ENCODE measurements around the gene EFCAB5.
"Not testable (repeated sequence)": the region's sequence is repeated elsewhere in the genome, so short reads cannot be mapped to it uniquely, and the experiment has no call there.

Gene EFCAB5

DNA sequence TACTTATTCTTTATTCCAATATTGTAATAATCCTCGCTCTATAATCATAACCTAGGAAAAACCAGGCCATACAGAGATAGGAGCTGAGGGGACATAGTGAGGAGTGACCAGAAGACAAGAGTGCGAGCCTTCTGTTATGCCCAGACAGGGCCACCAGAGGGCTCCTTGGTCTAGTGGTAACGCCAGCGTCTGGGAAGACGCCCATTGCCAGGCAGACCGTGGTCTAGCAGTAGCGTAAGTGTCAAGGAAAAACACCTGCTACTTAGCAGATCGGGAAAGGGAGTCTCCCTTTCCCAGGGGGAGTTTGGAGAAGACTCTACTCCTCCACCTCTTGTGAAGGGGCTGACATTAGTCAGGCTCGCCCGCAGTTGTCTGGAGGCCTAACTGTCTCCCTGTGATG lies 70.5 kb downstream of the EFCAB5 start:
- H3K36me3 Mint-ChIP-seq (ENCODE audit: low read depth); H3K4me1 Mint-ChIP-seq (ENCODE audit: low read depth): not testable (repeated sequence)

DNA sequence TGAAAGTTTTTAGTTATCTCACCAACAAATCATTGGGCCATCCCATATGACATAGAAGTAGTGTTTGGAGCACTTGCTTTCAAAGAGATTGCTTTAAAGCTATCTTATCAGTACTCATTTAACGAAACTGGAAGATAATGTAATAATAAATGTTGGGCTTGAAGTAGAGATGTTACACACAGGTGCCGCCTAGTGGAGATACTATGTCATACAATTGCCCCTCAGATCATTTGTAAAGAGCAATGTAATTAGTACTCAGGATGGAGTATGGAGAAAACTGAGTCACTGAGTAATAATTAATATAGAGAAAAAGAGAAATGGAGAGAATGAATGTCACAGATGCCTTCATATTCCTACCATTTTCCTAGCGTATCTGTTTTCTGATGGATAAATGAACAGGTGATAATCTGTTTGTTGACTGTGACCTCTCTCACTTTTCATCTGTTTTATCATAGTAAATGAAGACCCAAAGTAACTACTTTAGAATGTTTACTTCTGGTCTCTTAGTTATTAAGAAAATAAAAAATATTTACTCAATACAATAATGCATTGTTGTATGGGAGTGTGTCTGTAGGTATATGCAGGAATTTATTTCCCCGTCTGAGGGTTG lies 80.4 kb downstream of the EFCAB5 start:
- H3K4me1 Mint-ChIP-seq (ENCODE audit: low read depth) = no peaks in the 10 kb centered on the region
- H3K9me3 Mint-ChIP-seq = no peaks in the 10 kb centered on the region
- H3K36me3 Mint-ChIP-seq (ENCODE audit: low read depth) = no peaks in the 10 kb centered on the region
- H3K4me3 Mint-ChIP-seq = no peak overlapping the region
- H3K27me3 Mint-ChIP-seq (ENCODE audit: low read depth) = peaks cover 10% of the 10 kb centered on the region
- no peak overlapping the region for H3K27ac Mint-ChIP-seq

More for the DNA sequence above, 70.5 kb downstream of the EFCAB5 start:
- H3K4me3 Mint-ChIP-seq, H3K9me3 Mint-ChIP-seq, H3K27ac Mint-ChIP-seq: not testable (repeated sequence)
- H3K27me3 Mint-ChIP-seq (ENCODE audit: low read depth) = peaks cover 31% of the 10 kb centered on the region

DNA sequence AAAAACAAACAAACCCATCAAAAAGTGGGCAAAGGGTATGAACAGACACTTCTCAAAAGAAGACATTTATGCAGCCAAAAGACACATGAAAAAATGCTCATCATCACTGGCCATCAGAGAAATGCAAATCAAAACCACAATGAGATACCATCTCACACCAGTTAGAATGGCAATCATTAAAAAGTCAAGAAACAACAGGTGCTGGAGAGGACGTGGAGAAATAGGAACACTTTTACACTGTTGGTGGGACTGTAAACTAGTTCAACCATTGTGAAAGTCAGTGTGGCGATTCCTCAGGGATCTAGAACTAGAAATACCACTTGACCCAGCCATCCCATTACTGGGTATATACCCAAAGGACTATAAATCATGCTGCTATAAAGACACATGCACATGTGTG lies 83.9 kb downstream of the EFCAB5 start:
- not testable (repeated sequence) for H3K27me3 Mint-ChIP-seq (ENCODE audit: low read depth)

DNA sequence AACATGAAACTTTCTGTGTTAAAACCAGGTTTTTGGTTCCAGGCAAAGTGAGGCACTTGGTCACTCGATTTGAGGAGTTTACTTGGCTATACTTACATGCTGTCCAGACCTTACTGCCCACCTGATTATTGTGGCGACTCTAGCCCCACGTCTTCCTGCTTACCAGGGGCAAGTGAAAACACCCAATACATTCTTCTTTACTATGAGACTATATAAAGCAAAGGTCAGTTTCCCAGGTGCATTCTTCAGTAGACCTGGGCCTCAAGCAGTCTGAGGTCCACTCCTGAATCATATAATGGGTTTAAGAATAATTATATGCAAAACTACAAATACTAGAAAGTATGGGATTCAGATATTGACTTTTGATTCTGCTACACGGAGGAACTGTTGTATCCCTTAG lies 86.2 kb downstream of the EFCAB5 start:
- Mint-ChIP-seq H3K9me3 (no peaks in the 10 kb centered on the region), H3K4me3 (no peak overlapping the region), H3K36me3 (ENCODE audit: low read depth) (no peaks in the 10 kb centered on the region), H3K27me3 (ENCODE audit: low read depth) (peaks cover 5% of the 10 kb centered on the region), H3K27ac (no peak overlapping the region), H3K4me1 (ENCODE audit: low read depth) (no peaks in the 10 kb centered on the region)

More for the DNA sequence above, 83.9 kb downstream of the EFCAB5 start:
- not testable (repeated sequence) for H3K4me1 Mint-ChIP-seq (ENCODE audit: low read depth); H3K27ac Mint-ChIP-seq; H3K4me3 Mint-ChIP-seq; H3K9me3 Mint-ChIP-seq; H3K36me3 Mint-ChIP-seq (ENCODE audit: low read depth)

DNA sequence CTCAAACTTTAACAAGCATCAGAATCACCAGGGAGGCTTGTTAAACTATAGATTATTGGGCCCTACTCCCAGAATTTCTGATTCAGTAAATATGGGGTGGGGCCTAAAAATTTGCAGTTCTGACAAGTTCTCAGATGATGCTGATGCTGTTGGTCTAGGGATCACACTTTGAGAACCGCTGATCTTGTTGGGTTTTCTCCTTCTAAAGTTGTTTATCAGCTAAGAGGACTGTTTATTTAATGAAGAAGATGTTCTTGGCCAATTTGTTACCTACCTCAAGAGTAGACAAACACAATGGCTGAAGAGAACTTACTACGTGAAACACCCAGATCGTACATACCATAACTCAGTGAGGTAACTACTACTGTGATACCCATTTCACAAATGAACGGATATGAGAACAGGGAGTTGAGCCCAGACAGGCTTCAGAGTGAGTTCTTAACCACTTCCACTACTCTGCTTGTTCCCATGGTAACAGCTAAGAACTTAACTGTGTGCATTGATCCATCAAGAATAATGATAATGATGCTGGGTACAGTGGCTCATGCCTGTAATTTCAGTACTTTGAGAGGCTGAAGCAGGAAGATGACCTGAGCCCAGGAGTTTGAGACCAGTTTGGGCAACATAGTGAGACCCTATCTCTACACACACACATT lies 89.9 kb downstream of the EFCAB5 start:
- Mint-ChIP-seq H3K4me3 (no peak overlapping the region), H3K9me3 (no peaks in the 10 kb centered on the region)

DNA sequence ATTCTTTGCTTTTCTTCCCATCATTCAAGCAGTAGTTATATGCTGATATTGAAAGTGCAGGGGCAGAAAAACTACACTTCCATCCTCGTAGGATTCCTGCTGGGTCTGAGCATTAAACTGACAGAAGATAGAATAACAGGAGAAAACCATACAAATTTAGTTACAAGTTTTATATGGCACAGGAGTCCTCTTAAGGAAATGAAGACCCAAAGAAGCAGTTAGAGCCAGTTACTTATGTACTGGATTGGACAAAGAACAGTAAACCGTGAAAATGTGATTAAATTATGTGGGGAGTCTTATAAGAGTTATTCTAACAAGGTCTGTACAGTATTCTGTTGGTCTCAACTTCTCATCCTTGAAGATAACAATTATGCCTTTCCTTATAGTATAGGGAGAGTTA lies 93.9 kb downstream of the EFCAB5 start:
- H3K27me3 Mint-ChIP-seq (ENCODE audit: low read depth) = peaks cover 11% of the 10 kb centered on the region
- no peaks in the 10 kb centered on the region for H3K4me1 Mint-ChIP-seq (ENCODE audit: low read depth)
- H3K27ac Mint-ChIP-seq = no peak overlapping the region
- peaks cover 3% of the 10 kb centered on the region for H3K9me3 Mint-ChIP-seq
- no peak overlapping the region for H3K4me3 Mint-ChIP-seq
- H3K36me3 Mint-ChIP-seq (ENCODE audit: low read depth) = peaks cover 1% of the 10 kb centered on the region

More for the DNA sequence above, 89.9 kb downstream of the EFCAB5 start:
- Mint-ChIP-seq H3K4me1 (ENCODE audit: low read depth) (no peaks in the 10 kb centered on the region), H3K27ac (no peak overlapping the region), H3K36me3 (ENCODE audit: low read depth) (no peaks in the 10 kb centered on the region), H3K27me3 (ENCODE audit: low read depth) (peaks cover 11% of the 10 kb centered on the region)

DNA sequence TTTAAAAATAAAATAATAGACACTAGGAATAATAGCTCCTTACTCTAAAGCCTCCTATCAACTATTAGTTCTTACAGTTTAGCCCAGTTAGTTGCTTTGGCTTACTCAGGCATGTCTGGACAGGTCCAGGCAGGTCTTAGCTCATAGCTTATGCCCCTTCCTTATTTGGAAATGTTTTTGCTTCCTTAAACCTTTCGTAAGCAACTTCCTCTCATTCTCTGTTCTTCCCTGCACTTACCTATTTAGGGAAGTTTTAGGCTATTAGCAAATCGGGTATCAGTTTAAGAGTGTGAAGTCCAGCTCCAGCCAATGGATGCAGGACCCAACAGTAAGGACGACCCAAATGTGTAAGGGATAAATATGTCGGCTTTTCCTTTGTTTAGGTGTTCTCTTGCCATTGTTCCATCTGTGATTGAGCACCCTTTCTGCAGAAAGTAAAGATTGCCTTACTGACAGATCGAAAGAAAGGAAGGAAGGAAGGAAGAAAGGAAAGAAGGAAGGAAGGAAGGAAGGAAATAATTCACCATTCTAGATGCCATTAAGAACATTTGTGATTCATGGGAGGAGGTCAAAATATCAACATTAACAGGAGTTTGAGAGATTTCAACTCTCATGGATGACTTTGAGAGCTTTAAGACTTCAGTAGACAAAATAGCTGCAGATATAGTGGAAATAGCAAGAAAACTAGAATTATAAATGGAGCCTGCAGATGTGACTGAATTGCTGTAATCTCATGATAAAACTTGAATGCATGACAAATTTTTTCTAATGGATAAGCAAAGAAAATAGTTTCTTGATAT lies 99.5 kb downstream of the EFCAB5 start:
- H3K27ac Mint-ChIP-seq; H3K4me1 Mint-ChIP-seq (ENCODE audit: low read depth); H3K4me3 Mint-ChIP-seq; H3K36me3 Mint-ChIP-seq (ENCODE audit: low read depth); H3K27me3 Mint-ChIP-seq (ENCODE audit: low read depth): not testable (repeated sequence)
- H3K9me3 Mint-ChIP-seq = peaks cover 14% of the 10 kb centered on the region

DNA sequence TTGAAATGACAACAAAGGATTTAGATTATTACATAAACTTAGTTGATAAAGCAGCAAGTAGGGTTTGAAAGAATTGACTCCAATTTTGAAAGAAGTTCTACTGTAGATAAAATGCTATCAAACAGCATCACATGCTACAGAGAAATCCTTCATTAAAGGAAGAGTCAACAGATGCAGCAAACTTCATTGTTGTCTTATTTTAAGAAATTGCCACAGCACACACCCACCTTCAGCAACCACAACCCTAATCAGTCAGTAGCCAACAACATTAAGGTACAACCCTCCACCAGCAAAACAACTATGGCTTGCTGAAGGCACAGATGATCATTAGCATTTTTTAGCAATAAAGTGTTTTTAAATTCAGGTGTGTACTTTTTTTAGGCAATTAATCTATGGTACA lies 100.1 kb downstream of the EFCAB5 start:
- Mint-ChIP-seq H3K27me3 (ENCODE audit: low read depth) (peaks cover 5% of the 10 kb centered on the region), H3K4me3 (no peak overlapping the region), H3K9me3 (peaks cover 14% of the 10 kb centered on the region), H3K4me1 (ENCODE audit: low read depth) (no peaks in the 10 kb centered on the region), H3K27ac (no peak overlapping the region), H3K36me3 (ENCODE audit: low read depth) (peaks cover 5% of the 10 kb centered on the region)

DNA sequence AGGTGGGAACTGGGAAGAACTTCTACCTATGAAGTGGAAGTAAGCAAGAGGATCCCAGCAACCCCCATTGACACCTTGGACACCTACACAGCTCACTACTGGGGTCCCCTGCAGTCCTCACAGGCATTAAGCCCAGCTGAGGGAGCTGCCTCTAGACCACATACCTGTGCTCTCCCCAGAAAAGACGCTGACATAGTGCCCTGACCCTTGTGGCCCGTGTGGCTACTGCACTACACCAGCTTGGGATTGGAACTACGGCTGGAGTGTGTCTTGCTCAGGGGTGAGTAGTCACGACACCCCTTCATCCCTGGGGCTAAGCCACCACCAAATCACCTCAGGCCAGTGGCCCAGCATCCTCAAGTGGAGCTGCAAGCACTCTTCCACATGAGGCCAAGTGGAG lies 120.9 kb downstream of the EFCAB5 start:
- Mint-ChIP-seq H3K36me3 (ENCODE audit: low read depth) (peaks cover 1% of the 10 kb centered on the region), H3K27me3 (ENCODE audit: low read depth) (peaks cover 21% of the 10 kb centered on the region), H3K4me3 (no peak overlapping the region), H3K4me1 (ENCODE audit: low read depth) (no peaks in the 10 kb centered on the region), H3K9me3 (peaks cover 20% of the 10 kb centered on the region), H3K27ac (no peak overlapping the region)

DNA sequence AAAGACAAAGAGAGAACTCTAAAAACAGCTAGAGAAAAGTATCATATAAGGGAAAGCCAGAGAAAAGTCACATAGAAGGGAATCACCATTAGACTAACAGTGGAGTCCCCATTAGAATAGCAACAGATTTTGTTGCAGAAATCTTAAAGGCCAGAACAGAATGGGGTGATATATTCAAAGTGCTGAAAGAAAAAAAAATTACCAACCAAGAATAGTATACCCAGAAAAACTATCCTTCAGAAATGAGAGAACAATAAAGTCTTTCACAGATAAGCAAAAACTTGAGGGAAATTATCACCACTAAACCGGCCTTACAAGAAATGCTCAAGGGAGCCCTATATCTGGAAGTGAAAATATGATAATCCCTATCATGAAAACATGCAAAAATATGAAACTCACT lies 123.3 kb downstream of the EFCAB5 start:
- no peak overlapping the region for H3K4me3 Mint-ChIP-seq
- peaks cover 15% of the 10 kb centered on the region for H3K27me3 Mint-ChIP-seq (ENCODE audit: low read depth)
- H3K4me1 Mint-ChIP-seq (ENCODE audit: low read depth) = no peaks in the 10 kb centered on the region
- H3K9me3 Mint-ChIP-seq = peaks cover 20% of the 10 kb centered on the region
- no peak overlapping the region for H3K27ac Mint-ChIP-seq
- peaks cover 1% of the 10 kb centered on the region for H3K36me3 Mint-ChIP-seq (ENCODE audit: low read depth)

DNA sequence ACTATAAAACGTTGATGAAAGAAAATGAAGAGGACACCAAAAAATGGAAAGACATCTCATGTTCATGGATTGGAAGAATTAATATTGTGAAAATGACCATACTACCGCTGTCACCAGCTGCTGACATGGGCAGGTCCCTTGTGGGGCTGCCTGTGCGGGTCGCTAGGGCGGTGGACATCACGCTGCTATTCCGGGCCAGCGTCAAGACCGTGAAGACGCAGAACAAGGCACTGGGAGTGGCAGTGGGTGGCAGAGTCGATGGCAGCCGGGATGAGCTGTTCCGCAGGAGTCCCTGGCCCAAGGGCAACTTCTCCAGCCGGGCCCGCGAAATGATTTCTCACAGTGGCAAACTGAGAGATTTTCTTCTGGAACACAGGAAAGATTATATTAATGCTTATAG lies 127.0 kb downstream of the EFCAB5 start:
- Mint-ChIP-seq H3K9me3 (peaks cover 20% of the 10 kb centered on the region), H3K27ac (no peak overlapping the region), H3K4me1 (ENCODE audit: low read depth) (no peaks in the 10 kb centered on the region), H3K36me3 (ENCODE audit: low read depth) (peaks cover 1% of the 10 kb centered on the region), H3K27me3 (ENCODE audit: low read depth) (peaks cover 27% of the 10 kb centered on the region), H3K4me3 (no peak overlapping the region)

DNA sequence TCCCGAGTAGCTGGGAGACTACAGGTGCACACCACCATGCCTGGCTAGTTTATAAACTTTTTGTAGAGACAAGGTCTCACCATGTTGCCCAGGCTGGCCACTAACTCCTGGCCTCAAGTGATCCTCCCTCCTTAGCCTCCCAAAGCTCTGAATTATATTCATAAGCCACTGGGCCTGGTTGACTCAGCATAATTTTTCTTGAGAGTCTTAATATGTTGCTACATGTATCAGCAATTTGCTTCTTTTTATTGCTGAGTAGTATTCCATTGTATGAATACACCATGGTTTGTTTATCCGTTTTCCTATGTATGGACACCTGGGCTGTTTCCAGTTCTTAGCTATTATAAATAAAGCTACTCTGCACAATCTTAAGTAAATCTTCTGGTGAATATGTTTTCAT lies 132.8 kb downstream of the EFCAB5 start:
- no peaks in the 10 kb centered on the region for H3K4me1 Mint-ChIP-seq (ENCODE audit: low read depth)
- H3K9me3 Mint-ChIP-seq = no peaks in the 10 kb centered on the region
- peaks cover 51% of the 10 kb centered on the region for H3K27me3 Mint-ChIP-seq (ENCODE audit: low read depth)
- no peak overlapping the region for H3K27ac Mint-ChIP-seq
- no peaks in the 10 kb centered on the region for H3K36me3 Mint-ChIP-seq (ENCODE audit: low read depth)
- no peak overlapping the region for H3K4me3 Mint-ChIP-seq

DNA sequence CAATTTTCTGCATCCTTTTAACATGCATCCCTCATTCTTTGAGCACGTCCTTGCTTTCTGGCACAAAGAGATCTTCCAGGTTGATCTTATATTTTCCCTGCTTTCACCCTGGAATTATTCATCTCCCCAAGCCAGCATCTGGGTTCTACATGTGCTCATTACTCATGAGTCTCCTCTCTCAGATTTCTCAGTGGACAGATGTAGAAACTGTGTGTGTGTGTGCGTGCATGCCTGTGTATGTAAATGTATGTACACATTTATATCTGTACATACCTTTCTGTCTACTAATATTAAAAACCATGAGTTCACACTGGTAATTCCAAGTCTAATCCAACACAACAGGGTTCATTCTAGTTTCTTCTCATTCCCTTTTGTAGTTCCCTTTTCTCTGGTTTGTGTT lies 133.3 kb downstream of the EFCAB5 start:
- H3K27me3 Mint-ChIP-seq (ENCODE audit: low read depth) = peaks cover 51% of the 10 kb centered on the region
- H3K27ac Mint-ChIP-seq = no peak overlapping the region
- H3K36me3 Mint-ChIP-seq (ENCODE audit: low read depth) = no peaks in the 10 kb centered on the region

DNA sequence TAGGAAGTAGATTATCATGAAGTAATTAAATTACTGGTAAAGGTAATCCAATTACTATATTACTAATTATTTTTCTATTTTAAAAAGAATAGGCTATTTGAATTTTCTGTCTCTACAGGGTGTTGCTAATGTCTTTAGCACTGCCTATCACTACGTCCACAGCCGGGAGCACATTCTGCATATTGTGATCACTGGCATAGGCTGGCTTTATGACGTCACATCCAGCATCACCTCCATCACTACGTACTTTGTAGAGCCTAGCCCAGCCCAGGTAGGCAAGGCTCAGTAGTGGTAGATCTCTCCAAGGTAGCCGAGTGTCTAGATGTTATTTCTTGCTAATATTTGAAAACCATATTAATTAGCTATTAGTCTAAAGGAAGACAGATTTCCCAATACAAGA lies 141.3 kb downstream of the EFCAB5 start:
- Mint-ChIP-seq H3K36me3 (ENCODE audit: low read depth) (no peaks in the 10 kb centered on the region), H3K4me3 (no peak overlapping the region), H3K9me3 (no peaks in the 10 kb centered on the region), H3K27ac (no peak overlapping the region), H3K4me1 (ENCODE audit: low read depth) (no peaks in the 10 kb centered on the region), H3K27me3 (ENCODE audit: low read depth) (peaks cover 25% of the 10 kb centered on the region)

More for the DNA sequence above, 133.3 kb downstream of the EFCAB5 start:
- H3K4me1 Mint-ChIP-seq (ENCODE audit: low read depth) = no peaks in the 10 kb centered on the region
- H3K9me3 Mint-ChIP-seq = no peaks in the 10 kb centered on the region
- no peak overlapping the region for H3K4me3 Mint-ChIP-seq

DNA sequence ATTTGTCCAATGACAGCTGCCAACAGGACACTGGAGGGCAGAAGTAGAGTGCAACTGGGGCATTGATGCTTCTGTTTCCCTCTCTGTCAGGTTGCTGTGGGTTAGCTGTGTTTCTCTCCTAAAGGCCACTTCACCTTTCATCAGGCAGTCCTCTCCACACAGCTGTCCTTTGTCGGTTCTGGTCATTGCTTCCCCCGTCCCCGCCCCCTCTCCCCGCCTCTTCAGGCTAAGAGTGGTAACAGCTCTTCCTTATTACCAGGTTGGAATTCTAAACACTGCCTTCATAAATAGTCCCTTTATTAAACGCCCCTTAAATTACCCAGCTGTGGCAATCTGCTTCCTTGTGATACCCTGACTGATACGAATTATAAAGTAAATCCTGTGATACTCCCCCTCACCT lies 143.4 kb downstream of the EFCAB5 start:
- no peaks in the 10 kb centered on the region for H3K4me1 Mint-ChIP-seq (ENCODE audit: low read depth)
- peaks cover 18% of the 10 kb centered on the region for H3K27me3 Mint-ChIP-seq (ENCODE audit: low read depth)
- no peak overlapping the region for H3K4me3 Mint-ChIP-seq
- H3K36me3 Mint-ChIP-seq (ENCODE audit: low read depth) = no peaks in the 10 kb centered on the region
- H3K27ac Mint-ChIP-seq = no peak overlapping the region
- no peaks in the 10 kb centered on the region for H3K9me3 Mint-ChIP-seq

Measured in T-helper 1 cell treated with Interleukin-12 subunit alpha and Interleukin-12 subunit beta and Interleukin-4 antibody, amounts not matched to agents 30 μg/mL and 1 μg/mL, for 36 hours (primary cell).